ENCODE data around the gene CTSD. TPM values are rescaled to one million over a fixed set of nuclear protein-coding genes. Genes with fewer than 3 reads are reported as not detected.

The CTSD gene
- total RNA-seq, 1 experiment from 2014 or later: 127 TPM

DNA sequence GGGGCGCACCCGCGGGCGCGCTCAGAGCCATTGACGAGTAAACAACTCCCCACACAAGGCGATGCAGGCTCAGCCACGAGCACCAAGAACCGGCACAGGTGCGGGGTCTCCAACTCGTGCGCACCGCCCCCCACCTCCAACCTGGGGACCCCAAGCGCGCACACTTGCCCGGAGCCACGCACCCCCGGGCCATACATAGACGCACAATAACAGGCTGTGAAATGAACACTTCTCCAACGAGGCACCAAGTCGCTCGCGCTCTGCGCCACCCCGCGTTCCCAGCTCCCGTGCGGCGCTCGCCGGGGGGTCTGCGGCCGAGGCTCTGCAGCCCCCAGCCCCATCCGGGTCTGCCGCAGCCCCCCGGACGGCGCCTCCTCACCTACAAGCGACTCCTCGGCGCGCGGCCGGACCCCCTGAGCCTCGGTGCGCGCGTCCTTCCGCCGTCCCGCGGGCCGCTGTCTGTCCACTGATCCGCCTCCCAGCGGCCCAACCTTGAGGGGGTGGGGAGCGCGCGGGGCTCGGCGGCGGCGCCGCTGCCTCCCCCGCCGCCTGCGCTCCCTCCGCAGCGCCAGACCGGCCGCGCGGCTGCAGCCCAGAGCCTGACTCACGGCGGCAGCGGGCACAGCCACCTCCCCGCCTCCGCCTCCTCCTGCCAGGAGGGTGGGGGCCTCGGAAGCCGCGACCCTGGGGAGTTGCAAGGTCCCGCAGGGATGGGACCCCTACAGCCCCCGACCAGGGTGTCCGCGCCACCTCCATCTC, 14.9 kb downstream of the CTSD start:
- intact Hi-C loops (cut with micrococcal nuclease): no loop called here

More for the DNA sequence above, 14.9 kb downstream of the CTSD start:
- H3K27me3 ChIP-seq (ENCODE audit: insufficient read depth, low read length): no peaks in the 10 kb centered on the region
- no peak overlapping the region for H2AFZ ChIP-seq (ENCODE audit: low read depth, low read length, poor library complexity, severe bottlenecking)
- no peaks in the 10 kb centered on the region for H3K36me3 ChIP-seq (ENCODE audit: control insufficient read depth in 1 of 2, insufficient read depth in 2 of 2, low read length in 2 of 2)
- H3K9ac ChIP-seq (ENCODE audit: low read length): no peak overlapping the region
- DNase-seq (ENCODE audit: low read depth, low spot score): no peak
- BruUV-seq (replicated peaks): no TSS peak
- ATAC-seq: no peak
- no peaks in the 10 kb centered on the region for H3K4me1 ChIP-seq (ENCODE audit: control insufficient read depth in 1 of 2, insufficient read depth in 2 of 2, low read length in 2 of 2)
- POLR2A ChIA-PET: no interaction called here
- H4K20me1 ChIP-seq (ENCODE audit: insufficient read depth): no peaks in the 10 kb centered on the region
- H3K4me2 ChIP-seq (ENCODE audit: low read length): no peak overlapping the region
- no peak for TF ChIP-seq CBX3 (IDR thresholded peaks at IDR 0.05; ENCODE audit: low read depth)
- TF ChIP-seq, protein P1, sequence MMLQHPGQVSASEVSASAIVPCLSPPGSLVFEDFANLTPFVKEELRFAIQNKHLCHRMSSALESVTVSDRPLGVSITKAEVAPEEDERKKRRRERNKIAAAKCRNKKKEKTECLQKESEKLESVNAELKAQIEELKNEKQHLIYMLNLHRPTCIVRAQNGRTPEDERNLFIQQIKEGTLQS (IDR thresholded peaks at IDR 0.05): no peak
- TF ChIP-seq SIN3A (IDR thresholded peaks at IDR 0.05; ENCODE audit: low read depth): no peak
- TF ChIP-seq RAD21 (IDR thresholded peaks at IDR 0.05; ENCODE audit: low read depth): no peak
- TF ChIP-seq YY1 (IDR thresholded peaks at IDR 0.05; ENCODE audit: extremely low read depth, insufficient replicate concordance, low read depth, low read length): no peak
- no peak for TF ChIP-seq JUND (IDR thresholded peaks at IDR 0.05)
- no peak for TF ChIP-seq EGR1 (IDR thresholded peaks at IDR 0.05; ENCODE audit: low read depth)
- TF ChIP-seq, protein P2, sequence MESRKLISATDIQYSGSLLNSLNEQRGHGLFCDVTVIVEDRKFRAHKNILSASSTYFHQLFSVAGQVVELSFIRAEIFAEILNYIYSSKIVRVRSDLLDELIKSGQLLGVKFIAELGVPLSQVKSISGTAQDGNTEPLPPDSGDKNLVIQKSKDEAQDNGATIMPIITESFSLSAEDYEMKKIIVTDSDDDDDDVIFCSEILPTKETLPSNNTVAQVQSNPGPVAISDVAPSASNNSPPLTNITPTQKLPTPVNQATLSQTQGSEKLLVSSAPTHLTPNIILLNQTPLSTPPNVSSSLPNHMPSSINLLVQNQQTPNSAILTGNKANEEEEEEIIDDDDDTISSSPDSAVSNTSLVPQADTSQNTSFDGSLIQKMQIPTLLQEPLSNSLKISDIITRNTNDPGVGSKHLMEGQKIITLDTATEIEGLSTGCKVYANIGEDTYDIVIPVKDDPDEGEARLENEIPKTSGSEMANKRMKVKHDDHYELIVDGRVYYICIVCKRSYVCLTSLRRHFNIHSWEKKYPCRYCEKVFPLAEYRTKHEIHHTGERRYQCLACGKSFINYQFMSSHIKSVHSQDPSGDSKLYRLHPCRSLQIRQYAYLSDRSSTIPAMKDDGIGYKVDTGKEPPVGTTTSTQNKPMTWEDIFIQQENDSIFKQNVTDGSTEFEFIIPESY (IDR thresholded peaks at IDR 0.05; ENCODE audit: extremely low read depth, insufficient replicate concordance, low read length): no peak
- no peak for TF ChIP-seq TCF7L2 (IDR thresholded peaks at IDR 0.05; ENCODE audit: borderline replicate concordance, extremely low read depth, insufficient read depth, insufficient read length)
- no peak for TF ChIP-seq ELF1 (IDR thresholded peaks at IDR 0.05; ENCODE audit: borderline replicate concordance, low read depth)
- no peak for TF ChIP-seq EZH2 (IDR thresholded peaks at IDR 0.05)
- TF ChIP-seq SP1 (IDR thresholded peaks at IDR 0.05; ENCODE audit: low read depth): no peak
- no peak for TF ChIP-seq SRF (IDR thresholded peaks at IDR 0.05; ENCODE audit: low read depth)
- no peak for TF ChIP-seq ZNF274 (IDR thresholded peaks at IDR 0.05; ENCODE audit: low read depth, low read length)
- no peak for TF ChIP-seq CEBPB (IDR thresholded peaks at IDR 0.05; ENCODE audit: low read depth)
- no peak for TF ChIP-seq EZH2phosphoT487 (IDR thresholded peaks at IDR 0.05; ENCODE audit: borderline replicate concordance)
- TF ChIP-seq, protein P3, sequence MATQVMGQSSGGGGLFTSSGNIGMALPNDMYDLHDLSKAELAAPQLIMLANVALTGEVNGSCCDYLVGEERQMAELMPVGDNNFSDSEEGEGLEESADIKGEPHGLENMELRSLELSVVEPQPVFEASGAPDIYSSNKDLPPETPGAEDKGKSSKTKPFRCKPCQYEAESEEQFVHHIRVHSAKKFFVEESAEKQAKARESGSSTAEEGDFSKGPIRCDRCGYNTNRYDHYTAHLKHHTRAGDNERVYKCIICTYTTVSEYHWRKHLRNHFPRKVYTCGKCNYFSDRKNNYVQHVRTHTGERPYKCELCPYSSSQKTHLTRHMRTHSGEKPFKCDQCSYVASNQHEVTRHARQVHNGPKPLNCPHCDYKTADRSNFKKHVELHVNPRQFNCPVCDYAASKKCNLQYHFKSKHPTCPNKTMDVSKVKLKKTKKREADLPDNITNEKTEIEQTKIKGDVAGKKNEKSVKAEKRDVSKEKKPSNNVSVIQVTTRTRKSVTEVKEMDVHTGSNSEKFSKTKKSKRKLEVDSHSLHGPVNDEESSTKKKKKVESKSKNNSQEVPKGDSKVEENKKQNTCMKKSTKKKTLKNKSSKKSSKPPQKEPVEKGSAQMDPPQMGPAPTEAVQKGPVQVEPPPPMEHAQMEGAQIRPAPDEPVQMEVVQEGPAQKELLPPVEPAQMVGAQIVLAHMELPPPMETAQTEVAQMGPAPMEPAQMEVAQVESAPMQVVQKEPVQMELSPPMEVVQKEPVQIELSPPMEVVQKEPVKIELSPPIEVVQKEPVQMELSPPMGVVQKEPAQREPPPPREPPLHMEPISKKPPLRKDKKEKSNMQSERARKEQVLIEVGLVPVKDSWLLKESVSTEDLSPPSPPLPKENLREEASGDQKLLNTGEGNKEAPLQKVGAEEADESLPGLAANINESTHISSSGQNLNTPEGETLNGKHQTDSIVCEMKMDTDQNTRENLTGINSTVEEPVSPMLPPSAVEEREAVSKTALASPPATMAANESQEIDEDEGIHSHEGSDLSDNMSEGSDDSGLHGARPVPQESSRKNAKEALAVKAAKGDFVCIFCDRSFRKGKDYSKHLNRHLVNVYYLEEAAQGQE (IDR thresholded peaks at IDR 0.05; ENCODE audit: low read depth): no peak
- no peak for TF ChIP-seq FOSL1 (IDR thresholded peaks at IDR 0.05; ENCODE audit: low read depth)
- no peak for TF ChIP-seq POLR2A (IDR thresholded peaks at IDR 0.05; ENCODE audit: borderline replicate concordance, extremely low read depth, insufficient read depth, insufficient read length)
- H3K27ac ChIP-seq (ENCODE audit: low read depth, low read length): no peak overlapping the region
- no peaks in the 10 kb centered on the region for H3K79me2 ChIP-seq (ENCODE audit: insufficient read depth, low read length)
- RAD21 ChIA-PET (ENCODE audit: low non-redundant PET in 1 of 2, low total read pairs in 2 of 2, uncharacterized antibody in 2 of 2, unreplicated experiment in 2 of 2): no interaction called here
- no peak overlapping the region for H3K4me3 ChIP-seq (replicated peaks in 1 of 2; ENCODE audit: low read depth in 1 of 2, low read length in 2 of 2)
- H3K9me2 ChIP-seq (ENCODE audit: insufficient read depth): no peaks in the 10 kb centered on the region
- CTCF ChIA-PET: no interaction called here
- no peaks in the 10 kb centered on the region for H3K9me3 ChIP-seq (ENCODE audit: control insufficient read depth in 1 of 2, insufficient read depth in 1 of 2, low read depth in 1 of 2, low read length in 2 of 2)

Measured in HCT116 (cell line).